GM12801 (cell line): ENCODE measurements around the gene TRMT10B.

ENCODE experiments used
- CTCF ChIP-seq: IDR thresholded peaks from one replicate; pipeline ENCODE4 v1.5.1; 2011; ENCODE audit warnings: control low read depth; ENCODE audit not compliant: insufficient read length; ENCODE audit errors: extremely low read depth

TRMT10B gene

DNA sequence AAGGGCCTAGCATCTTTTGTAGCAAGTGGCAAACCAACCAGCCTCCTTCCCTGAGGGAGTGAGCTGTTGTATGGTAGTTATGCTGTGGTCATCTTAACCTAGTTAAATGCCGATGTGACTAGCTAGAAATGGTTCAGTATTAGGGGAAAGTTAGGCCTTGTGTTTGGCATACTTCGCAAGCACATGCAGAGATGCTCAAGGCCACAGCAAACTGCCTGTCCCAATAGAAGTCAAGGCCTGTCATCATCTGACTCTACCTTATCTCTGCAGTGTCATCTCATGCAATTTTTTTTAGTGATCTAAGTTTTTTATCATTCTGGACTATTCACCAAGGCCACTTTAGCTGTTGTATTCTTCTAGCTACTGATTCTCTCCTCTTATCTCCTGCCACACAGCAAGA, 36.5 kb downstream of the TRMT10B start:
- no peak for TF ChIP-seq CTCF

GRCh38 chr9:37792122-37792521, 38.5 kb downstream of the TRMT10B start:
- no peak for TF ChIP-seq CTCF

DNA sequence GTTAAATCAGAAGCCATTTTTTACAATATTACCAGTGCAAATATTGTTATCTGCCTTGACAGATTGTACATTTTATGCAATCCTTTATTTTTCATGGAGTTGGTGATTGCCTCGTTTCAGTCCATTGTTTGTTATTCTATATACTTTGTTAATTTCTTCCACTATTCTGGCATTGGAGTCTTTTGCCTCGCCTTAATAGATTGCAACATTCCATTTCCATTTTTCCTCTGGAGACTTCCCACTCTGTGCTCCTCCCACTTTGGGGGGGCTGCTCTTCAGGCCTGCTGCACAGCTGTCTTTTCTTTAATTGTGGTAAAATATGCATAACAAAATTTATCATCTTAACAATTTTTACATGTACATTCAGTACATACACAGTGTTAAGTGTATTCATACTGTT, 42.6 kb downstream of the TRMT10B start:
- no peak for TF ChIP-seq CTCF

DNA sequence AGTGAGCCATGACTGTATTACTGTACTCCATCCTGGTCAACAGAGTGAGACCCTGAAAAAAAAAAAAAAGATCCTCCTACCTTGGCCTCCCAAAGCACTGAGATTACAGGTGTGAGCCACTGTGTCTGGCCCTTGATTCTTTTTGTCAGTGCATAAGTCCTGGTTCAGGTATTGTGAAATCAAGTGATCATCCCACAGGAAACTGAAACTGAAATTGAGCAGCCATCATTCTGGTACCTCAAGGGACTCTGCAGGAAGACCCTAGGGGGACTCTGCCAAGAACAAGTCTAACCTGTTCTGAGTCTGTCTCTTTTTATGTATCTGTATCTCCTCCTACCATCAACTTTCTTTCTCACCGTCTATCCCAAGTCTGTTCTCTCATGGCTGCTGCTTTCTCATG, 45.1 kb downstream of the TRMT10B start:
- no peak for TF ChIP-seq CTCF

DNA sequence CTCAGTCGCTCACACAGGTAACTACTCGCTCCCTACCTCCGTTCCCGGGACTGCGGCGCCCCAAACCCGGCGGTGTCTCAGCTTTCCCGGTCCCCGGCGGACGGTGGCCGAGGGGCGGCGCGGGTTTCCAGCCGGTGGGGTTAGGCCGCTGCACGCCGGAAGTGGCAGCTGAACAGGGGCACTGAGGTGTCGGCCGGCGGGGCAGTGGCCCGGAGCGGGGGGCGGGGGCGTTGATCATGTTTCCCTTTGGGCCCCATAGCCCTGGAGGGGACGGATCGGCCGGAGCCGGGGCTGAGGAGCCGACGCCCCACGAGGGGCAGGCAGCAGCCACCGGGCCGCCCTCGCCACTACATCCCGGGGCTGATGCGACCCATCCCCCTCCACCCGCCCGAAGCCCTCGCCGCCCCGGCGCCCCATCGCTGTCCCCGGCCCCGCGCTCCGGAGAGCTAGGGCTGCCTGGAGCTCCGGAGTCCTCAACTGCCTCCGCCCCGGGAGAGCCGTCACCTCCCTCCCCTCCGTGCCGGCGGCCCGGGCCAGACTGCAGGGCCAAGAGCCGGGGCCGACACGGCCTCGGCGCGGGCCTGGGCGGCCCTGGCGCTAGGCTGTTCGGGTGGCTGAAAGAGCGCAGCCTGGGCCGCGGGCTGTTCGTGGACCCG, 47.2 kb downstream of the TRMT10B start, which contains the start of gene DCAF10:
Gene DCAF10, plus strand, starts transcription at position 167 of the 656 bp plus-strand sequence. Its CDS starts 70 bp downstream, at position 237.
- no peak for TF ChIP-seq CTCF

GRCh38 chr9:37801287-37801850, 47.8 kb downstream of the TRMT10B start:
- no peak for TF ChIP-seq CTCF

DNA sequence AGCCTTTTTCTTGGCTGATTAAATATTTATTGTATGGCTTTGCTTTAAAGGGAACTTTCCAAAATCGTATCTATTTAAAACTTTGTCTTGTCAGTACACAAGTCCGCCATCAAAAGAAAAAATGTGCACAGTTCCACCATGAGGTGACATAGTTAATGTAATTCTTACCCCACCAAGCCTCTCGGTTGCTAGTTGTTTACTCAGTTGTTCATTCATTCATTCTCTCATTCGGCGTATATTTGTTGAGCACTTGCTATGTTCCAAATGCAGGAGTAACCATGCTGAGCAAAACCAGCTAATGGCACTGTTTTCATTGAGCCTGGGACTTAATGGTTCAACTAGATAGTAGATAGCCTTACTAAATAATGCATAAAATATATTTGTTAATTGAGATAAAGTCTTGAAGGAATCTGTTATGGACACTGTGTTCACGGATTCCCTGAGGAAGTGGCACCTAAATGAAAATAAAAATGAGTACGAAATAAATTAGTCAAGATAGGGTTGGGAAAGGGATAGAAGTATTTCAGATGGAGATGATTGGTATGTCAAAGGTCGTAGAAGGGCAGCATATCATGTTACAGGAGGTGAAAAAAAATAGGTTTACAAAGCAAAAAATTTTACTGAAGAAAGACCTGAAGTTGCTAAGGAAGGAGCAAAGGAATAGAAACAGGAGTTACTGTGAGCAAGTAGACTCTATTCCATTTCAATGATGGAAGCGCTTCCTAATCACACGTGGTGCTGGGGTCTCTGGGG, 48.5 kb downstream of the TRMT10B start:
- no peak for TF ChIP-seq CTCF
